GM21786 (cell line): ENCODE results near the gene LRFN4.

Source experiments
- ATAC-seq: cut with Tn5 transposase; IDR thresholded peaks from one replicate; pipeline ENCODE4 v1.9.1; 2021; ENCODE audit not compliant: unreplicated experiment

The LRFN4 gene

GRCh38 chr11:66870131-66870530, 13.3 kb downstream of the LRFN4 start:
- ATAC-seq: no peak

GRCh38 chr11:66870616-66871520, 14.0 kb downstream of the LRFN4 start:
- no peak for ATAC-seq

GRCh38 chr11:66871521-66871901, 14.6 kb downstream of the LRFN4 start:
- no peak for ATAC-seq

GRCh38 chr11:66874232-66874631, 17.4 kb downstream of the LRFN4 start:
- ATAC-seq: no peak

GRCh38 chr11:66875378-66875777, 18.5 kb downstream of the LRFN4 start:
- ATAC-seq: no peak

GRCh38 chr11:66877588-66878385, 20.9 kb downstream of the LRFN4 start:
- no peak for ATAC-seq

GRCh38 chr11:66878474-66878873, 21.6 kb downstream of the LRFN4 start:
- ATAC-seq: no peak

- no peak for ATAC-seq
Observed at GRCh38 chr11:66879000-66879399, 22.1 kb downstream of the LRFN4 start.

- ATAC-seq: no peak
Observed at GRCh38 chr11:66879583-66879982, 22.7 kb downstream of the LRFN4 start.

- no peak for ATAC-seq
Observed at GRCh38 chr11:66879999-66880398, 23.1 kb downstream of the LRFN4 start.

- no peak for ATAC-seq
Observed at GRCh38 chr11:66880496-66881450, 23.9 kb downstream of the LRFN4 start.

GRCh38 chr11:66881451-66881835, 24.6 kb downstream of the LRFN4 start:
- no peak for ATAC-seq

GRCh38 chr11:66881927-66882452, 25.1 kb downstream of the LRFN4 start:
- ATAC-seq: no peak

GRCh38 chr11:66882561-66883015, 25.7 kb downstream of the LRFN4 start:
- no peak for ATAC-seq

GRCh38 chr11:66883016-66883965, 26.4 kb downstream of the LRFN4 start:
- no peak for ATAC-seq

- no peak for ATAC-seq
Observed at GRCh38 chr11:66884443-66884842, 27.6 kb downstream of the LRFN4 start.

- ATAC-seq: no peak
Observed at GRCh38 chr11:66885469-66885868, 28.6 kb downstream of the LRFN4 start.

GRCh38 chr11:66885950-66886440, 29.1 kb downstream of the LRFN4 start:
- ATAC-seq: no peak

GRCh38 chr11:66886671-66887221, 29.9 kb downstream of the LRFN4 start:
- ATAC-seq: no peak
